ENCODE results near the gene ZGRF1.
"Not testable (repeated sequence)": the region's sequence is repeated elsewhere in the genome, so short reads cannot be mapped to it uniquely, and the experiment has no call there.

The ZGRF1 gene

GRCh38 chr4:112513971-112514646 is 122.6 kb downstream of the ZGRF1 start:
- peak in 1 of 6 experiments; percentile 21 for DNase-seq

- DNase-seq: no peak
These were observed 124.9 kb downstream of the ZGRF1 start for GRCh38 chr4:112511803-112512118.

- peak in 1 of 6 experiments; percentile 14 for DNase-seq
These were observed 125.5 kb downstream of the ZGRF1 start for GRCh38 chr4:112511093-112511802.

- peak in 3 of 6 experiments; percentile 1 to 36 (median 12) for DNase-seq
These were observed 126.2 kb downstream of the ZGRF1 start for GRCh38 chr4:112510291-112511092.

GRCh38 chr4:112509243-112510141 is 127.2 kb downstream of the ZGRF1 start:
- DNase-seq: peak in 1 of 6 experiments; percentile 7

- DNase-seq: peak in 1 of 6 experiments; percentile 2
These were observed 128.4 kb downstream of the ZGRF1 start for GRCh38 chr4:112508356-112508755.

- no peak for DNase-seq
These were observed 131.9 kb downstream of the ZGRF1 start for GRCh38 chr4:112504807-112505206.

GRCh38 chr4:112502871-112503270 is 133.8 kb downstream of the ZGRF1 start:
- DNase-seq: no peak

GRCh38 chr4:112492321-112492720 is 144.4 kb downstream of the ZGRF1 start:
- DNase-seq: no peak

GRCh38 chr4:112490808-112491207 is 145.9 kb downstream of the ZGRF1 start:
- DNase-seq: not testable (repeated sequence)
